Body of pancreas (tissue), 4 donors: ENCODE data around the gene TMEM72. TPM values are rescaled to one million over a fixed set of nuclear protein-coding genes. Genes with fewer than 3 reads are reported as not detected.
A peak's percentile ranks its signal among the peaks of the same experiment; 100 is the strongest.

Experiments used
- ATAC-seq: fragments of 150-250 bp; one replicate; pipeline ENCODE4 v1.9.1; 2016
- DNase-seq, 4 donors: peaks; one replicate each; pipeline ENCODE4 v3.0.0-alpha.2; 2019
- H3K27ac ChIP-seq, 4 donors: fragments of 200-600 bp; sonication (generic); 1 replicate in 3 of 4; 2 replicates in 1 of 4; pipeline versions ENCODE4 v1.5.1 to v1.6.1; 2016 to 2019; ENCODE audit warnings: mild to moderate bottlenecking in 1 of 4, mixed read lengths in 1 of 4, moderate library complexity in 1 of 4
- H3K27me3 ChIP-seq, 2 donors: fragments of 200-600 bp; sonication (generic); one replicate each; pipeline ENCODE4 v1.6.0; 2016; ENCODE audit warnings: mild to moderate bottlenecking in 1 of 2
- H3K36me3 ChIP-seq, 2 donors: fragments of 200-600 bp; sonication (generic); replicated peaks in 1 of 2; 2 replicates each; pipeline ENCODE4 v1.5.1; 2016; ENCODE audit warnings: low read depth in 2 of 2; ENCODE audit not compliant: insufficient read depth in 1 of 2
- H3K4me1 ChIP-seq: fragments of 200-600 bp; sonication (generic); one replicate; pipeline ENCODE4 v1.6.0; 2016
- H3K4me3 ChIP-seq, 2 donors: fragments of 200-600 bp; sonication (generic); 1 replicate in 1 of 2; 2 replicates in 1 of 2; pipeline ENCODE4 v1.5.1; 2016 to 2019
- H3K9me3 ChIP-seq, 3 donors: fragments of 200-600 bp; sonication (generic); 1 replicate in 2 of 3; 2 replicates in 1 of 3; pipeline ENCODE4 v1.5.1; 2016
- CTCF ChIP-seq, 7 experiments: fragments of 450-650 bp in 4 of 7; fragments of 200-600 bp in 3 of 7; sonication (generic) in 3 of 7; IDR thresholded peaks; one replicate each; pipeline ENCODE4 v1.5.1; 2016 to 2019; ENCODE audit warnings: antibody characterized with exemption in 7 of 7
- POLR2A ChIP-seq, 3 donors: fragments of 450-650 bp; IDR thresholded peaks; one replicate each; pipeline ENCODE4 v1.6.1; 2016; ENCODE audit warnings: antibody characterized with exemption in 3 of 3, mild to moderate bottlenecking in 2 of 3
- WGBS, 2 donors: methylation state at CpG; one replicate each; pipeline ENCODE4 v1.1.5; 2017; 5-methylcytosine and 5-hydroxymethylcytosine counted together
- intact Hi-C: fragments of 100-400 bp; cut with DNase I; formaldehyde crosslinking; loops from one replicate; pipeline ENCODE4 v1.15.1; 2023
- total RNA-seq, 2 donors: library from RNA; depleted of rRNA; stranded (reverse); fragments of >200 nt; gene quantifications; one replicate each; pipeline ENCODE4 v1.1.0, GENCODE V29; 2016

Gene TMEM72
- total RNA-seq, 2 donors from 2014 or later = 4.7 to 10.2 TPM

DNA sequence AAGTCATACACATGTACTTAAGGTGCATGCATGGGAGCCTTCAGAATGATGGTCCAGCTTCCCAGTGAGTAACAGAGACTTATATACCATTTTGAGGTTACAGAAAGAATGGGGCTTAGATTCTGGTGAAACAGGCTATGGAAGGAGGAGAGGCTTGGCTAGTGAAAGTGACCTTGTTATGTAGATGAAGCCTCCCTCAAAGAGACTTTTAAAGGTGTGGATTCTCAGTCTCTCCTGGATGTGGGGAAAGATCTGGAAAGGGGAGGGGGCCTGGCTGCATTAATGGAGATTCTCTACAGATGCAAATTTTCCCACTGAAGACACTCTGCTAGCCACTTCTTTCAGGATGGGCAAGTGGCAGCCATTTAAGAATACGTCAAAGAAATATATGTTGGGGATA, 54.0 kb downstream of the TMEM72 start:
- ATAC-seq (no peak), DNase-seq (no peak)
- TF ChIP-seq POLR2A (IDR thresholded peaks at IDR 0.05) (no peak), CTCF (IDR thresholded peaks at IDR 0.05) (no peak)
- Histone ChIP-seq H3K36me3 (no peaks in the 10 kb centered on the region), H3K27ac (peak overlapping the region; percentile 57 to 89 (median 82)), H3K4me3 (no peak overlapping the region), H3K9me3 (no peaks in the 10 kb centered on the region), H3K4me1 (peaks cover 86% of the 10 kb centered on the region), H3K27me3 (no peaks in the 10 kb centered on the region)
- 83 to 100% methylated on average over 1 of the region's 1 CpG for WGBS, 2 donors
- intact Hi-C loops = no loop called here

DNA sequence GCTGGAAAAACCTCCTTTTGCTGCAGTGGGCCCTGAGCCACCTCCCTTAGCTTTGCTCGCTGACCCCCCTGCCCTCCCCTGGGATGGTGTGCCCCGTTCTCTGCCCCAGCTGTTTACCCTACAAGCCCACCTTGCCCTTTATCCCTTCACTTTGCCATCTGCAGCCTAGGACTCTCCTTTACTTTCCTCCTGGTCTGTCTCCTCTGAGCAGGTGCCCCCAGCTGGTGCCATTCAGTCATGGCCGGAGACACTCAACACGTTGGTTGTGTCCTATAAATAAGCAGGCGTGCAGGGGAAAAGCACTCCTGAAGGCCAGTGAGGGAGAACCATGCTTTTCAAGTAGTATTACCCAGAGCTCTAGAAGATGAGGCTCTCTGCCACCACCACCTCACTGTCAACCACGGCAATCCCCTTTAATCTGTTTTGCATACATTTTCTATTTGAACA, 54.5 kb downstream of the TMEM72 start:
- TF ChIP-seq CTCF (IDR thresholded peaks at IDR 0.05) = peak in 1 of 7 experiments; percentile 11
- TF ChIP-seq POLR2A (IDR thresholded peaks at IDR 0.05) = no peak
- no peaks in the 10 kb centered on the region for H3K36me3 ChIP-seq
- peak overlapping the region in 3 of 4 donors; percentile 81 to 89 (median 82) for H3K27ac ChIP-seq
- ATAC-seq = no peak
- H3K4me1 ChIP-seq = peaks cover 84% of the 10 kb centered on the region
- 78 to 82% methylated on average over 6 of the region's 6 CpGs for WGBS, 2 donors
- H3K27me3 ChIP-seq = no peaks in the 10 kb centered on the region
- intact Hi-C loops = no loop called here
- H3K4me3 ChIP-seq = no peak overlapping the region
- no peaks in the 10 kb centered on the region for H3K9me3 ChIP-seq
- no peak for DNase-seq

DNA sequence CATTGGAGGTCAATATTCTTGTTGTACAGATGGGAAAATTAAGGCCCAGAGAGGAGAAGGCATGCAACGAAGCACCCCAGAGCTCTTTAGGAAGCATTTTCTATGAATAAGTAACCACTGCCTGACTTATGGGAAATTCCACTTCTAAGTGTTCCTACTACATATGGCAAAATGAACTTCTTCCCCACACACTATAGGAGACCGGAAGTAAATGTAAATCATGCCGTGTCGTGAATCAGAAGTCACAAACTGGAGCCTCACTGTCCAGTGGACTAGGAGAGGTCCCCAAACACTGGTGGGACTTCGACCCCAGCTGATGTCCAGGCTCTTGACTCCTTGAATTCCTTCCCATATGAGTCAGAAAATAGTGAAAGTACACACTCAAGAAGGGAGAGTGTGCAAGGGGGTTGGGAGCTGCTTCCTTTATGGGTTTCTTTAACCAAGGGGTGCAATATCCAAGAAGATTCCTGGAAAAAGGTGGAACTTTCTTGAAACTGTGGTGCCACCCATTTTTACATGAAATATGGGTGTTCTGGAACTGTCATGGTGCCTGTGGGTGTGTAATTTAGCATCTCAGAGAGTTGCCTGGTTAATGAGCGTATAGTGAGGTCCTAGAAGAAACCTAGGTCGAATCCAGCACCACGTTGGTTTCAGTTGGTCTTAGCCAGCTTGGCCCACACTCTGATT, 55.1 kb downstream of the TMEM72 start:
- intact Hi-C loops = no loop called here
- peak overlapping the region in 3 of 4 donors; percentile 81 to 89 (median 82) for H3K27ac ChIP-seq

DNA sequence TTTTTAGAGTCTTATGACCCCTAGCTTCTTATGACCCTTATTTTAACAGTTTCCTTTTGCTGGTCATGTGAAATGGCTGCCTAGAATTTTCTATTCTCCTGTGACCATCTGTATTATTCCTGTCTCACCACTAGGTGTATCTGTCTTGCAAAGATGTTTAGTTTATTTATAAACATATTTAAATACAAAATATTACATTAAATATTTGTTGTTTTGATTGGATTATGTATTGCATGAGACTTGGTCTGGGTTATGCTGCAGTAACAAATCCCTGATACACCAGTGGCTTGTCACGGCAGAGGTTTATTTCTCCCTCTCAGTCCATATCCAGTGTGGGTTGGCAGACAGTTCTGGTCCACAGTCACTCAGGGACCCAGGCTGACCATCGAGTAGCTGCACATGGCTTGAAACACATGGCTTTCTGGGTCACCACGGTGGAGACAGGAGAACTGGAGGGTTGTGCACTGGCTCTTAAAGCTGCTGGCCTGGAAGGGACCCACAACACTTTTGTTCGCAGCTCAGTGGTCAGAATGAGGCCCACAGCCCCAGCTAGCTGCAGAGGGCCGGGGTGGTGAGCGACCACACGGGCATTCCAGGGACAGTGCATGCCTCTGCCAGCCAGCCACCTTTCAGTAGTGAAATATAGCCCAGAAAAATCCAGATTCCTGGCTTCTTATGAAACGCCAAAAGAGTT, 55.8 kb downstream of the TMEM72 start:
- H3K27ac ChIP-seq = peak overlapping the region in 2 of 4 donors; percentile 81 to 89
- 70 to 74% methylated on average over 8 of the region's 8 CpGs for WGBS, 2 donors
- intact Hi-C loops = no loop called here
- DNase-seq (peak in 1 of 4 donors; percentile 7), ATAC-seq (no peak)
- no peaks in the 10 kb centered on the region for H3K27me3 ChIP-seq
- H3K9me3 ChIP-seq = no peaks in the 10 kb centered on the region
- H3K4me3 ChIP-seq = no peak overlapping the region
- H3K36me3 ChIP-seq = peaks cover 0 to 4% of the 10 kb centered on the region in 2 donors
- peaks cover 81% of the 10 kb centered on the region for H3K4me1 ChIP-seq
- peak in 4 of 7 experiments; percentile 5 to 34 (median 8) for TF ChIP-seq CTCF (IDR thresholded peaks at IDR 0.05)
- no peak for TF ChIP-seq POLR2A (IDR thresholded peaks at IDR 0.05)

More for the DNA sequence above, 55.1 kb downstream of the TMEM72 start:
- Histone ChIP-seq H3K27me3 (no peaks in the 10 kb centered on the region), H3K9me3 (no peaks in the 10 kb centered on the region), H3K4me1 (peaks cover 84% of the 10 kb centered on the region), H3K4me3 (no peak overlapping the region), H3K36me3 (no peaks in the 10 kb centered on the region)
- TF ChIP-seq POLR2A (IDR thresholded peaks at IDR 0.05) = no peak
- WGBS, 2 donors = 76 to 78% methylated on average over 8 of the region's 8 CpGs
- ATAC-seq (no peak), DNase-seq (no peak)

DNA sequence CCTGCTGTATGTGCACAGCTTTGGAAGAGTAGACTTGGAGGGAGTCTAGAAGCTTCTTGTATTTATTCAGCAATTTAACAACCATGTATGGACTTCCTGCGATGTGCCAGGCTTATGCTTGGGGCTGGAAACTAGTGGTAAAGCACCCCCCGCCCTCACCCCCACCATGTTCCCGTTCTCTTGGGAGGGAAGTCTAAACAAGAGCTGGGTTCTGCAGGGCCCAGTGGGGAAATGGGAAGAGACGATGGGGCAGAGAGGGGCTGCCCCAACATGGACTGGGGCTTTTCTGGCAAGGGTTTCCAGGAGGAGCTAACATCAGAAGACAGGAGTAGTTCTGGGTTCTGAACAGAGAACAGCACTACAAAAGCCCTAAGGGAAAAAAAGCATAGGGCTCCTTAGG, 56.5 kb downstream of the TMEM72 start:
- TF ChIP-seq CTCF (IDR thresholded peaks at IDR 0.05) (no peak), POLR2A (IDR thresholded peaks at IDR 0.05) (no peak)
- DNase-seq (peak in 1 of 4 donors; percentile 11), ATAC-seq (no peak)
- Histone ChIP-seq H3K9me3 (no peaks in the 10 kb centered on the region), H3K27me3 (no peaks in the 10 kb centered on the region), H3K36me3 (peaks cover 0 to 4% of the 10 kb centered on the region in 2 donors), H3K27ac (peak overlapping the region in 3 of 4 donors; percentile 3 to 89 (median 26)), H3K4me3 (no peak overlapping the region), H3K4me1 (peaks cover 74% of the 10 kb centered on the region)
- intact Hi-C loops = no loop called here
- WGBS, 2 donors = 72 to 81% methylated on average over 4 of the region's 4 CpGs
